Measurements from ENCODE around the gene C1GALT1. TPM values are rescaled to one million over a fixed set of nuclear protein-coding genes. Genes with fewer than 3 reads are reported as not detected.

C1GALT1 gene
- total and polyA plus RNA-seq, 3 donors from 2014 or later = 9.1 to 20.4 (median 17.9) TPM

DNA sequence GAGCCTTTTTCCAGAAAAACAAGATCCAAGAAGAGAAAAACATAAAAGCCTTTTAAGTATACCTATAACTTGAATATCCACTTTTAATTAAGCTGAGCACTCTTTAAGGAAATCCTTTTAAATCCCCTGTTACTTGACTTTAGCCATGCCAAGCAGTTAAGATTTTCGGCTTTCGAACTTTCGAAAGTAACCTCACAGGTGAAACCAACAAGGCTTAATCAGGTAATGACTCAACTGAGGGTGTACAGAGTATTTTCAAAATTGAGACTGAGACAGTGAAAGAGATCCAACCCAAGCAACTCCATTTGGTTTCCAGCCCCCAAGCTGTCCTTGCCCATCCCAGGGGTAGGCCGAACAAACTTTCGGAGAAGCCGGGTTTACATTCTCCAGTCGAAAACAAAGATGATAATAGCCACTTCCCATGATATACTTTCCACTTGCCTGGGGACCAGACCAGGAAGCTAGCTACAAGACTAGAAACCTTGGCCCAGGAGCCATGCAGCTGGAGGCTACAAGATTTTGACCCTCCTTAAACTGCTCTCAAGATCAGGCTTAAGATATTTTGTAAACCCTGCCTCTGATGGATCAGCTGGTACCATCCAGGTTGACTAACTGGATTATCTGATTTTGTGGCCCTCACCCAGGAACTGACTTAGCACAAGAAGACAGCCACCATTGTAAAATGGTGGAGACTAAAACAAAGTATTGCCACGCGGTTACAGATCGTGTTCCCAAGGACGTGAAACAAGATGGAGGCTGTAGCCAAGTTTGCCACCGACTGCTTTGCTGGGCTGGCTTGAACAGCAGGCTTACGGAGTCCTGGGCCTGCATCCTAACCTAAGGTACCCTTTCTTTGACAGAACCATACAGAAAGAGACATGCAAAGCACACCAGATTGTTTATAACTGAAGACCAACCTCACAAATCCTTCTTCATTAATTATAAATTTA, 32.3 kb downstream of the C1GALT1 start:
- H3K36me3 ChIP-seq (ENCODE audit: low read depth, missing control alignments) = no peaks in the 10 kb centered on the region
- intact Hi-C loops (cut with DNase I; ENCODE audit: low total_unique reads) = no loop called here
- H3K4me1 ChIP-seq = no peaks in the 10 kb centered on the region
- no peaks in the 10 kb centered on the region for H3K27me3 ChIP-seq
- H3K27ac ChIP-seq = no peak overlapping the region
- DNase-seq = no peak
- H3K9me3 ChIP-seq = no peaks in the 10 kb centered on the region
- TF ChIP-seq CTCF (IDR thresholded peaks at IDR 0.05) = no peak
- TF ChIP-seq POLR2A (IDR thresholded peaks at IDR 0.05) = no peak
- no peak overlapping the region for H3K4me3 ChIP-seq
- WGBS, 2 donors = 93 to 96% methylated on average over 13 of the region's 13 CpGs

DNA sequence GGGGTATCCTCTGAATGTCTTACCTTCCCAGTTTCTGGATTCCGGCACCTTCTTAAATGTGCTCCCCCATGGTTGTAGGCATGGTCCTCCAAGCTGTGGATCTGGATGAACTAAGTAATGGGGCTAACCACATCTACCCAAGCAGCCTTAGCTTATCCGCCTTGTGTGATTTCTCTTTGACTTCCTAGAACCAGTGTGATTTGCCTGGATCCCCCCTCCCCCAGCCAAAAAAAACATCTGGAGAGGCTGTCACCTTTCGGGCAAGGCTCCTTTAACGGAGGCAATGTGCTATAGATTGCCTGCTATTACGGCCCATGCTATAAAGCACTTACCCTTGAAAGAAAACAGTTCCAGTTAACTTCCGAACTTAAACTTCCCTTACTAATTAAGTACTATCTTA, 33.9 kb downstream of the C1GALT1 start:
- WGBS, 2 donors = 84 to 87% methylated on average over 6 of the region's 6 CpGs
- DNase-seq = no peak
- intact Hi-C loops (cut with DNase I; ENCODE audit: low total_unique reads) = no loop called here

DNA sequence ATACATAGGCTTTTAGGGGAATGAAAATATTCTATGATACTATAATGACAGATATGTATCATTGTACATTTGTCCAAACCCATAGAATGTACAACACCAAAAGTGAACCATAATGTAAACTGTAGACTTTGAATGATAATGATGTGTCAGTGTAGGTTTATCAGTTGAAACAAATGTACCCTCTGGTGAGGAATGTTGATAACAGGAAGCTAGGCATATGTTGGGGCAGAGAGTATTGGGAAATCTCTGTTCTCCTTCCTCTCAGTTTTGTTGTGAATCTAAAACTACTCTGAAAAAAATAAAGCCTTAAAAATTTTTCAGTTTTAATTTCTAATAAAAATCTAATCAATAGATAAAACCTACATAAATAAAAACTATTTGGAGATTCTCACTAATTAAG, 36.9 kb downstream of the C1GALT1 start:
- Histone ChIP-seq H3K36me3 (ENCODE audit: low read depth, missing control alignments) (no peaks in the 10 kb centered on the region), H3K9me3 (no peaks in the 10 kb centered on the region), H3K27me3 (no peaks in the 10 kb centered on the region), H3K27ac (no peak overlapping the region), H3K4me1 (no peaks in the 10 kb centered on the region), H3K4me3 (no peak overlapping the region)
- no peak for DNase-seq
- no peak for TF ChIP-seq CTCF (IDR thresholded peaks at IDR 0.05)
- TF ChIP-seq POLR2A (IDR thresholded peaks at IDR 0.05) = no peak
- intact Hi-C loops (cut with DNase I; ENCODE audit: low total_unique reads) = no loop called here

More for the DNA sequence above, 33.9 kb downstream of the C1GALT1 start:
- H3K9me3 ChIP-seq = no peaks in the 10 kb centered on the region
- no peaks in the 10 kb centered on the region for H3K36me3 ChIP-seq (ENCODE audit: low read depth, missing control alignments)
- H3K4me3 ChIP-seq = no peak overlapping the region
- H3K4me1 ChIP-seq = no peaks in the 10 kb centered on the region
- TF ChIP-seq CTCF (IDR thresholded peaks at IDR 0.05) (no peak), POLR2A (IDR thresholded peaks at IDR 0.05) (no peak)
- no peak overlapping the region for H3K27ac ChIP-seq
- H3K27me3 ChIP-seq = no peaks in the 10 kb centered on the region

- H3K4me1 ChIP-seq = no peaks in the 10 kb centered on the region
- H3K4me3 ChIP-seq = no peak overlapping the region
- H3K9me3 ChIP-seq = no peaks in the 10 kb centered on the region
- H3K36me3 ChIP-seq (ENCODE audit: low read depth, missing control alignments) = no peaks in the 10 kb centered on the region
- no peak for DNase-seq
- no peak for TF ChIP-seq CTCF (IDR thresholded peaks at IDR 0.05)
- TF ChIP-seq POLR2A (IDR thresholded peaks at IDR 0.05) = no peak
- H3K27ac ChIP-seq = no peak overlapping the region
- WGBS, 2 donors = 85% methylated on average over 3 of the region's 3 CpGs
- no peaks in the 10 kb centered on the region for H3K27me3 ChIP-seq
- intact Hi-C loops (cut with DNase I; ENCODE audit: low total_unique reads) = no loop called here
These were observed 38.5 kb downstream of the C1GALT1 start for GRCh38 chr7:7220821-7221220.
